ENCODE measurements around the gene MGST3. TPM values are rescaled to one million over a fixed set of nuclear protein-coding genes. Genes with fewer than 3 reads are reported as not detected.
"Not testable (repeated sequence)": the region's sequence is repeated elsewhere in the genome, so short reads cannot be mapped to it uniquely, and the experiment has no call there.

The MGST3 gene
- total and polyA plus RNA-seq, 9 donors, result 137 to 238 (median 159) TPM

GRCh38 chr1:165633614-165634013 lies 2.6 kb downstream of the MGST3 start:
- Histone ChIP-seq H3K27ac (no peak overlapping the region), H3K4me3 (no peak overlapping the region), H3K27me3 (no peaks in the 10 kb centered on the region), H3K9me3 (no peaks in the 10 kb centered on the region), H3K36me3 (no peaks in the 10 kb centered on the region), H3K4me1 (ENCODE audit: insufficient read depth) (peaks cover 15% of the 10 kb centered on the region)
- TF ChIP-seq CTCF (IDR thresholded peaks at IDR 0.05) (no peak), POLR2A (IDR thresholded peaks at IDR 0.05) (no peak), EP300 (IDR thresholded peaks at IDR 0.05) (no peak)
- WGBS, 3 donors, result 47 to 56% (median 55%) methylated on average over 3 of the region's 3 CpGs
- DNase-seq, result no peak
- intact Hi-C loops (cut with DNase I), result loop anchor here in 1 of 4 donors (2.0 kb wide), 1 partner anchor 35 kb away; no protein-coding TSS in a partner anchor

GRCh38 chr1:165634154-165634921 lies 3.3 kb downstream of the MGST3 start:
- Histone ChIP-seq H3K36me3 (no peaks in the 10 kb centered on the region), H3K27ac (no peak overlapping the region), H3K27me3 (no peaks in the 10 kb centered on the region), H3K4me3 (no peak overlapping the region), H3K4me1 (ENCODE audit: insufficient read depth) (peaks cover 15% of the 10 kb centered on the region), H3K9me3 (no peaks in the 10 kb centered on the region)
- intact Hi-C loops (cut with DNase I), result no loop called here
- TF ChIP-seq CTCF (IDR thresholded peaks at IDR 0.05), result no peak
- TF ChIP-seq POLR2A (IDR thresholded peaks at IDR 0.05), result no peak
- no peak for TF ChIP-seq EP300 (IDR thresholded peaks at IDR 0.05)
- DNase-seq, result no peak
- WGBS, 3 donors, result 66 to 67% (median 67%) methylated on average over 6 of the region's 6 CpGs

GRCh38 chr1:165635329-165635728 lies 4.3 kb downstream of the MGST3 start:
- Histone ChIP-seq H3K4me1 (ENCODE audit: insufficient read depth) (peaks cover 13% of the 10 kb centered on the region), H3K27ac (no peak overlapping the region), H3K27me3 (no peaks in the 10 kb centered on the region), H3K4me3 (no peak overlapping the region), H3K36me3 (no peaks in the 10 kb centered on the region), H3K9me3 (no peaks in the 10 kb centered on the region)
- 39 to 43% (median 39%) methylated on average over 2 of the region's 2 CpGs for WGBS, 3 donors
- TF ChIP-seq POLR2A (IDR thresholded peaks at IDR 0.05), result no peak
- DNase-seq, result peak in 1 of 5 donors; percentile 33
- intact Hi-C loops (cut with DNase I), result no loop called here

GRCh38 chr1:165635823-165636222 lies 4.8 kb downstream of the MGST3 start:
- intact Hi-C loops (cut with DNase I), result no loop called here
- H3K27ac ChIP-seq, result no peak overlapping the region
- DNase-seq, result no peak
- WGBS, 3 donors, result 44 to 82% (median 50%) methylated on average over 2 of the region's 2 CpGs
- H3K4me3 ChIP-seq, result no peak overlapping the region
- TF ChIP-seq EP300 (IDR thresholded peaks at IDR 0.05) (no peak), POLR2A (IDR thresholded peaks at IDR 0.05) (no peak), CTCF (IDR thresholded peaks at IDR 0.05) (no peak)
- H3K36me3 ChIP-seq, result no peaks in the 10 kb centered on the region
- peaks cover 13% of the 10 kb centered on the region for H3K4me1 ChIP-seq (ENCODE audit: insufficient read depth)
- H3K27me3 ChIP-seq, result no peaks in the 10 kb centered on the region
- no peaks in the 10 kb centered on the region for H3K9me3 ChIP-seq

- TF ChIP-seq CTCF (IDR thresholded peaks at IDR 0.05), result no peak
- no peak for TF ChIP-seq EP300 (IDR thresholded peaks at IDR 0.05)
- no peak for TF ChIP-seq POLR2A (IDR thresholded peaks at IDR 0.05)
- Histone ChIP-seq H3K9me3 (no peaks in the 10 kb centered on the region), H3K27ac (peak overlapping the region in 1 of 2 donors; percentile 60), H3K36me3 (no peaks in the 10 kb centered on the region), H3K4me3 (no peak overlapping the region), H3K27me3 (no peaks in the 10 kb centered on the region), H3K4me1 (ENCODE audit: insufficient read depth) (peaks cover 16% of the 10 kb centered on the region)
- 6 to 12% (median 12%) methylated on average over 1 of the region's 1 CpG for WGBS, 3 donors
- intact Hi-C loops (cut with DNase I), result no loop called here
- DNase-seq, result peak in 2 of 5 donors; percentile 21 to 30
Measured at GRCh38 chr1:165637427-165637826, 6.4 kb downstream of the MGST3 start.

- H3K36me3 ChIP-seq; H3K4me3 ChIP-seq; intact Hi-C loops (cut with DNase I); H3K9me3 ChIP-seq; DNase-seq; H3K27me3 ChIP-seq: not testable (repeated sequence)
- WGBS, 3 donors, result 71 to 84% (median 75%) methylated on average over 7 of the region's 7 CpGs
- Histone ChIP-seq H3K4me1 (ENCODE audit: insufficient read depth) (peaks cover 16% of the 10 kb centered on the region), H3K27ac (peak overlapping the region in 1 of 2 donors; percentile 60)
Measured at GRCh38 chr1:165638211-165638610, 7.2 kb downstream of the MGST3 start.

Measured in ovary (tissue), 9 donors.